Measurements from ENCODE around the gene DIAPH2. TPM values are rescaled to one million over a fixed set of nuclear protein-coding genes. Genes with fewer than 3 reads are reported as not detected.

DIAPH2 gene
- total and polyA plus RNA-seq, 2 of the 13 experiments (the other 11 are each of a cell fraction or from before 2014, with no cell fraction given) = 2.1 to 8.5 TPM

DNA sequence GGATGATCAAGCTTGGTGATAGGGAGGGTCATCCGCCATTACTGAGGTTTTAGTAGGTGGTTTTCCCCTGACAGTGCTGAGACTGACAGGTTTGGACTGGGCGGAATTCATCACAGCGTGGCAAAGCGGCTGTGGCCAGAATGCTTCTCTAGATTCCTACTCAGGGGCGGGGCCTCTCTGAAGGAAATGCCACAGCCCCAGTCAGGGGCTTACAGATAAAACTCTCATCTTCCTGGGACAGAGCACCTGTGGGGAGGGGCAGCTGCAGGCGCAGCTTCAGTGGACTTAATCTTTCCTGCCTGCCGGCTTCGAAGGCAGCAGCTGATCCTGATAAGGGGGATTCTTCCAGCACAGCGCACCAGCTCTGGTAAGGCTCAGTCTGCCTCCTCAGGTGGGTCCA lies 515.8 kb downstream of the DIAPH2 start (continued):
- TF ChIP-seq, protein P1, sequence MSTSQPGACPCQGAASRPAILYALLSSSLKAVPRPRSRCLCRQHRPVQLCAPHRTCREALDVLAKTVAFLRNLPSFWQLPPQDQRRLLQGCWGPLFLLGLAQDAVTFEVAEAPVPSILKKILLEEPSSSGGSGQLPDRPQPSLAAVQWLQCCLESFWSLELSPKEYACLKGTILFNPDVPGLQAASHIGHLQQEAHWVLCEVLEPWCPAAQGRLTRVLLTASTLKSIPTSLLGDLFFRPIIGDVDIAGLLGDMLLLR (CRISPR knock-in tag; IDR thresholded peaks at IDR 0.05) = no peak
- TF ChIP-seq TP53 (CRISPR knock-in tag; conservative IDR thresholded peaks at IDR 0.05) = no peak

DNA sequence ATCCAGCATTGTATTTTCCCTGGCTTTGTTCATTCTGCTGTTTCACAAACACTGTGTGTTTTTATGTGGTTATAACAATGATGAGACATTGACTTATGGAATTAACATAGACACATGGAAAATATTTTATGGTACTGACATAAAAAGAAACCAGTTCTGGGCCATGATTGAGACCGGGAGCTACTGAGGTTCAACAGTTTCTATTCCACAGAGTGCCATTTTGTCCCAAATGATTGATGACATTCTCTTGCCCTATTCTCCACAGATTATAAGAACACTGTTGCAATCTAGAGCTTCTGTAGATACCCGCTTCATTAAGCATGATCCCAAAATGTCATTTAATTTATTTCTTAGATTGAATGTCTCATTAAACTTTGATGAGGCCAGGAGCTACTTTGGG lies 525.9 kb downstream of the DIAPH2 start:
- ATAC-seq (no peak), FAIRE-seq (no peak), DNase-seq (ENCODE audit: low spot score) (no peak)
- no peaks in the 10 kb centered on the region for H3K27me3 ChIP-seq (ENCODE audit: control insufficient read depth in 1 of 2, insufficient read depth in 2 of 2, low read length in 2 of 2)
- BruUV-seq (replicated peaks) = no TSS peak
- intact Hi-C loops (cut with micrococcal nuclease; ENCODE audit: unreplicated experiment) (no loop called here), in situ Hi-C loops (cut with HindIII; ENCODE audit: extremely low pct_ligation_motif_present, low pct_unique_long_range_greater_than_20kb) (no loop called here)
- H3K9ac ChIP-seq (ENCODE audit: insufficient read depth, low read depth, low read length) = no peak overlapping the region
- no peaks in the 10 kb centered on the region for H3K9me3 ChIP-seq (ENCODE audit: low read length)
- ChIA-PET CTCF (ENCODE audit: low intra/inter-chr PET ratio, low total read pairs) (no interaction called here), POLR2A (no interaction called here)
- no peaks in the 10 kb centered on the region for H4K20me1 ChIP-seq (ENCODE audit: insufficient read depth, low read length)
- no peaks in the 10 kb centered on the region for H3K36me3 ChIP-seq (replicated peaks in 1 of 2; ENCODE audit: control insufficient read depth in 1 of 2, insufficient read depth in 2 of 2, low read length in 2 of 2)
- 95% methylated on average over 2 of the region's 2 CpGs for whole genome bisulfite sequencing (ENCODE audit: low lambda C conversion rate)
- no peaks in the 10 kb centered on the region for H3K4me1 ChIP-seq (ENCODE audit: insufficient read depth, low read length)
- no peak overlapping the region for H3K4me2 ChIP-seq (ENCODE audit: low read depth, low read length)
- H3K79me2 ChIP-seq (ENCODE audit: insufficient read depth, low read length) = no peaks in the 10 kb centered on the region
- H2AFZ ChIP-seq (ENCODE audit: low read length) = no peak overlapping the region
- H3K4me3 ChIP-seq (replicated peaks in 1 of 3; ENCODE audit: insufficient read depth in 1 of 3, low read depth in 2 of 3, low read length in 3 of 3) = no peak overlapping the region
- no peak overlapping the region for H3K27ac ChIP-seq (ENCODE audit: extremely low read length, insufficient read depth, low read length)
- no peak for TF ChIP-seq TP53 (CRISPR knock-in tag; conservative IDR thresholded peaks at IDR 0.05)
- TF ChIP-seq, protein P2, sequence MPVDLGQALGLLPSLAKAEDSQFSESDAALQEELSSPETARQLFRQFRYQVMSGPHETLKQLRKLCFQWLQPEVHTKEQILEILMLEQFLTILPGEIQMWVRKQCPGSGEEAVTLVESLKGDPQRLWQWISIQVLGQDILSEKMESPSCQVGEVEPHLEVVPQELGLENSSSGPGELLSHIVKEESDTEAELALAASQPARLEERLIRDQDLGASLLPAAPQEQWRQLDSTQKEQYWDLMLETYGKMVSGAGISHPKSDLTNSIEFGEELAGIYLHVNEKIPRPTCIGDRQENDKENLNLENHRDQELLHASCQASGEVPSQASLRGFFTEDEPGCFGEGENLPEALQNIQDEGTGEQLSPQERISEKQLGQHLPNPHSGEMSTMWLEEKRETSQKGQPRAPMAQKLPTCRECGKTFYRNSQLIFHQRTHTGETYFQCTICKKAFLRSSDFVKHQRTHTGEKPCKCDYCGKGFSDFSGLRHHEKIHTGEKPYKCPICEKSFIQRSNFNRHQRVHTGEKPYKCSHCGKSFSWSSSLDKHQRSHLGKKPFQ (CRISPR knock-in tag; IDR thresholded peaks at IDR 0.05; ENCODE audit: insufficient replicate concordance) = no peak
- TF ChIP-seq, protein P3, sequence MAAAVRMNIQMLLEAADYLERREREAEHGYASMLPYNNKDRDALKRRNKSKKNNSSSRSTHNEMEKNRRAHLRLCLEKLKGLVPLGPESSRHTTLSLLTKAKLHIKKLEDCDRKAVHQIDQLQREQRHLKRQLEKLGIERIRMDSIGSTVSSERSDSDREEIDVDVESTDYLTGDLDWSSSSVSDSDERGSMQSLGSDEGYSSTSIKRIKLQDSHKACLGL (CRISPR knock-in tag; IDR thresholded peaks at IDR 0.05) = no peak
- TF ChIP-seq, protein P4, sequence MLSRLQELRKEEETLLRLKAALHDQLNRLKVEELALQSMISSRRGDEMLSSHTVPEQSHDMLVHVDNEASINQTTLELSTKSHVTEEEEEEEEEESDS (CRISPR knock-in tag; IDR thresholded peaks at IDR 0.05; ENCODE audit: borderline replicate concordance) = no peak
- TF ChIP-seq, protein P5, sequence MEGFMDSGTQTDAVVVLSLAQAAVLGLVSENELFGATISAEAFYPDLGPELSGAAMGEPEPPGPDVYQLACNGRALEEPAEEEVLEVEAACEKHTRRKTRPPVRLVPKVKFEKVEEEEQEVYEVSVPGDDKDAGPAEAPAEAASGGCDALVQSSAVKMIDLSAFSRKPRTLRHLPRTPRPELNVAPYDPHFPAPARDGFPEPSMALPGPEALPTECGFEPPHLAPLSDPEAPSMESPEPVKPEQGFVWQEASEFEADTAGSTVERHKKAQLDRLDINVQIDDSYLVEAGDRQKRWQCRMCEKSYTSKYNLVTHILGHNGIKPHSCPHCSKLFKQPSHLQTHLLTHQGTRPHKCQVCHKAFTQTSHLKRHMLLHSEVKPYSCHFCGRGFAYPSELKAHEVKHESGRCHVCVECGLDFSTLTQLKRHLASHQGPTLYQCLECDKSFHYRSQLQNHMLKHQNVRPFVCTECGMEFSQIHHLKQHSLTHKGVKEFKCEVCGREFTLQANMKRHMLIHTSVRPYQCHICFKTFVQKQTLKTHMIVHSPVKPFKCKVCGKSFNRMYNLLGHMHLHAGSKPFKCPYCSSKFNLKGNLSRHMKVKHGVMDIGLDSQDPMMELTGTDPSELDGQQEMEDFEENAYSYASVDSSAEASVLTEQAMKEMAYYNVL (CRISPR knock-in tag; IDR thresholded peaks at IDR 0.05; ENCODE audit: borderline replicate concordance) = no peak
- TF ChIP-seq ZNF747 (CRISPR knock-in tag; IDR thresholded peaks at IDR 0.05; ENCODE audit: borderline replicate concordance) = no peak
- TF ChIP-seq MIER2 (CRISPR knock-in tag; IDR thresholded peaks at IDR 0.05) = no peak
- no peak for TF ChIP-seq ZNF224 (CRISPR knock-in tag; IDR thresholded peaks at IDR 0.05)
- TF ChIP-seq CREM (IDR thresholded peaks at IDR 0.05) = no peak
- TF ChIP-seq CREM (CRISPR knock-in tag; IDR thresholded peaks at IDR 0.05) = no peak
- TF ChIP-seq HNRNPLL (IDR thresholded peaks at IDR 0.05; ENCODE audit: low read depth, low read length, poor library complexity, severe bottlenecking) = no peak
- TF ChIP-seq MAZ (IDR thresholded peaks at IDR 0.05; ENCODE audit: borderline replicate concordance, low read depth, low read length) = no peak
- TF ChIP-seq MAZ (CRISPR knock-in tag; IDR thresholded peaks at IDR 0.05; ENCODE audit: low read depth) = no peak
- TF ChIP-seq HOXA9 (CRISPR knock-in tag; IDR thresholded peaks at IDR 0.05; ENCODE audit: borderline replicate concordance) = no peak
- no peak for TF ChIP-seq PHF21A (CRISPR knock-in tag; IDR thresholded peaks at IDR 0.05)
- no peak for TF ChIP-seq KDM5B (CRISPR knock-in tag; IDR thresholded peaks at IDR 0.05; ENCODE audit: borderline replicate concordance)

Measured in HepG2 (cell line).